GM12874 (cell line): ENCODE measurements around the gene CYP8B1.

ENCODE experiments used
- TF ChIP-seq, protein P1 (sequence below): IDR thresholded peaks from 2 replicates; pipeline ENCODE4 v1.5.1; 2011; ENCODE audit warnings: low read depth, mild to moderate bottlenecking, control low read depth, low read length, moderate library complexity; ENCODE audit not compliant: insufficient read depth

Gene CYP8B1

DNA sequence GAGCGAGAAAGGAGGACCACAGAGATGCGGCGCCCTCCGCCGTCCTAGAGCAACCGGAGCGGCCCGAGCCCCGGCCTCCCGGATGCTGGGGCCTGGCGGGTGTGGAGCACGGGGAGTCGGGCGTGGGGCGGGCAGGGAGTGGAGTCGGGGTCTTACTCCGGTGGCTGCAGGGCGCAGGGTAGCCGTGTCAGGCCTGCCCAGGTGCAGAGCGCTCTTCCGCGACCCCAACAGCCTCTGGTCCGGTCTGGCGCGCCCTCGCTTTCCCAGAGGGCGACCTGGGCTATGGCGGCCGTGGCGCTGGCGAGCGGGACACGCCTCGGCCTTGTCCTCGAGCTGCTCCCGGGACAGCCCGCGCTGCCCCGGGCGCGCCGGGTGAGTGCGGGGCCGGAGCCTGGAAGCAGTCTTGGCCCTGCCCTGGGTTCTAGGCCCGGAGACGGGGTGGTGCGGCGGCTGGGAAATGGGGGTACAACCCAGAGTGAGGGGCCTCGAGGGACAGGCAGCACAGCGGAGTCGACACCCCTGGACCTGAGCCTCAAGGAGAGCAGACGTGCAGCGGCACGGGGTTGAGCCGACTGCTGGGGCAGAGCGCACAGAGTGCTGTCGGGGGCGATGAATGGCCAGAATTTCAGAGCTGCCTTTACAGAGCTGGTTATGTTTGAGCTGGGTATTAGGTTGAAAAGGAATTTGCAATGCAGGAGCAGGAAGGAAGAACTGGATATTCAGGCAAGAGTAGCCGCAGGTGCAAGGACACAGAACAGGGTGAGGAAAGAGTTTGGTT is 30.6 kb upstream of the CYP8B1 start, which contains the start of gene ZNF662:
ZNF662 (plus strand) TSS at position 73 of the 778 bp plus-strand sequence. CDS start 1,973 bp downstream, outside the sequence.
- TF ChIP-seq, protein P1, sequence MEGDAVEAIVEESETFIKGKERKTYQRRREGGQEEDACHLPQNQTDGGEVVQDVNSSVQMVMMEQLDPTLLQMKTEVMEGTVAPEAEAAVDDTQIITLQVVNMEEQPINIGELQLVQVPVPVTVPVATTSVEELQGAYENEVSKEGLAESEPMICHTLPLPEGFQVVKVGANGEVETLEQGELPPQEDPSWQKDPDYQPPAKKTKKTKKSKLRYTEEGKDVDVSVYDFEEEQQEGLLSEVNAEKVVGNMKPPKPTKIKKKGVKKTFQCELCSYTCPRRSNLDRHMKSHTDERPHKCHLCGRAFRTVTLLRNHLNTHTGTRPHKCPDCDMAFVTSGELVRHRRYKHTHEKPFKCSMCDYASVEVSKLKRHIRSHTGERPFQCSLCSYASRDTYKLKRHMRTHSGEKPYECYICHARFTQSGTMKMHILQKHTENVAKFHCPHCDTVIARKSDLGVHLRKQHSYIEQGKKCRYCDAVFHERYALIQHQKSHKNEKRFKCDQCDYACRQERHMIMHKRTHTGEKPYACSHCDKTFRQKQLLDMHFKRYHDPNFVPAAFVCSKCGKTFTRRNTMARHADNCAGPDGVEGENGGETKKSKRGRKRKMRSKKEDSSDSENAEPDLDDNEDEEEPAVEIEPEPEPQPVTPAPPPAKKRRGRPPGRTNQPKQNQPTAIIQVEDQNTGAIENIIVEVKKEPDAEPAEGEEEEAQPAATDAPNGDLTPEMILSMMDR: no peak

DNA sequence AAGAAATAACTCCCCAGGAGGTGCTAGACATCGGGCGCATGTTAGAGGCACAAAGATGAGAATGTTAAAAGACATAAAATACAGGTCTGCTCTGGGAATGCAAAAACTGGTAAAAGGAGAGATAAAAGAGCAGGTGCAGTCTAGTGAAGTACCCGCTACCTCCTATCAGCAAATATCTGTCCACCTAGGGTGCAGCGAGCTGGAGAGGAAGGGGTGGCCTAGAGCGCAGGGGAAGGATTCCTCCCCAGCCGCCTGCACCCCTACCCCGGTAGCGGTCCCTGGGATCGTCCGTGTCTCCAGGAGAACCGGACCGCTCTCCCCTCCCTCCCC is 30.0 kb upstream of the CYP8B1 start:
- TF ChIP-seq, protein P1: no peak

DNA sequence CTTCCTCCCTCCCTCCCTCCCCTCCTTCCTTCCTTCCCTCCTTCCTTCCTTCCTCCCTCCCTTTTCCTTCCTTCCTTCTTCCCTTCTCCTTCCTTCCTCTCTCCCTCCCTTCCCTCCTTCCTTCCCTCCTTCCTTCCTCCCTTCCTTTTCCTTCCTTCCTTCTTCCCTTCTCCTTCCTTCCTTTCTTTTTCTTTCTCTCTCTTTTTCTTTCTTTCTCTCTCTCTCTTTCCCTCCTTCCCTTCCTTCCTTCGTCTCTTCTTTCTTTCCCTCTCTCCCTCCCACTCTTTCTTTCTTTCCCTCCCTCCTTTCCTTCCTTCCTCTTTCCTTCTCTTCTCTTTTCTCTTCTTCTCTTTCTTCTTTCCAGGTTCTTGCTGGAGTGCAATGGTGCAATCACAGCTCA is 28.4 kb upstream of the CYP8B1 start:
- TF ChIP-seq, protein P1: no peak

DNA sequence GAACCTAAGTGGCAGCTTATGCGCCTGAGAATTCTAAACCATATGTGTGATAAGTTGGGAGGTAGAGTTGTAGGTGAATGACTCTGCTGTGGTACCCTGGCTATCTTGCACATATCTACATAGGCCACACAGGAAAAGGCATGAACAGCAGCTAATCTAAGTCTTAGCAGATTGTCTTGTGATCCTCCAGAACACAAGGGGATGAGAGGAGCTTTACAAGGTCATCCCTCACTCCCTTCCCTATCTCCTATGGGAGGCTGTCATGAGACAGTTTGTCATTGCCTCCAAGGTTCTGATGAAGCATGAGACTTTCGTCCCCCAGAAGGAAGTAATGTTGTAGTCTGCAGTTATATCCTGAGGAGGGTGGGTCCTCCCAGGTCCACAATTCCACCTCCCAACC is 26.6 kb upstream of the CYP8B1 start:
- TF ChIP-seq, protein P1: no peak

DNA sequence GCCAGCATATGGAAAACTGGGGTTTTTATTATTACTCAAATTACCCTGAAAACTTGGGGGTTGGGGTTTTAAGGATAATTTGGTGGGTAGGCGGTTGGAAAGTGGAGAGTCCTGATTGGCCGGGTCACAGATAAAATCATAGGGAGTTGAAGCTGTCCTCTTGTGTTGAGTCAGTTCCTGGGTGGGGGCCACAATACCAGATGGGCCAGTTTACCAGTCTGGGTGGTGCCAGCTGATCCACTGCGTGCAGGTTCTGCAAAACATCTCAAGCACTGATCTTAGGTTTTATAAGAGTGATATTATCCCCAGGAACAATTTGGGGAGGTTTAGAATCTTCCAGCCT is 25.4 kb upstream of the CYP8B1 start:
- TF ChIP-seq, protein P1: no peak

DNA sequence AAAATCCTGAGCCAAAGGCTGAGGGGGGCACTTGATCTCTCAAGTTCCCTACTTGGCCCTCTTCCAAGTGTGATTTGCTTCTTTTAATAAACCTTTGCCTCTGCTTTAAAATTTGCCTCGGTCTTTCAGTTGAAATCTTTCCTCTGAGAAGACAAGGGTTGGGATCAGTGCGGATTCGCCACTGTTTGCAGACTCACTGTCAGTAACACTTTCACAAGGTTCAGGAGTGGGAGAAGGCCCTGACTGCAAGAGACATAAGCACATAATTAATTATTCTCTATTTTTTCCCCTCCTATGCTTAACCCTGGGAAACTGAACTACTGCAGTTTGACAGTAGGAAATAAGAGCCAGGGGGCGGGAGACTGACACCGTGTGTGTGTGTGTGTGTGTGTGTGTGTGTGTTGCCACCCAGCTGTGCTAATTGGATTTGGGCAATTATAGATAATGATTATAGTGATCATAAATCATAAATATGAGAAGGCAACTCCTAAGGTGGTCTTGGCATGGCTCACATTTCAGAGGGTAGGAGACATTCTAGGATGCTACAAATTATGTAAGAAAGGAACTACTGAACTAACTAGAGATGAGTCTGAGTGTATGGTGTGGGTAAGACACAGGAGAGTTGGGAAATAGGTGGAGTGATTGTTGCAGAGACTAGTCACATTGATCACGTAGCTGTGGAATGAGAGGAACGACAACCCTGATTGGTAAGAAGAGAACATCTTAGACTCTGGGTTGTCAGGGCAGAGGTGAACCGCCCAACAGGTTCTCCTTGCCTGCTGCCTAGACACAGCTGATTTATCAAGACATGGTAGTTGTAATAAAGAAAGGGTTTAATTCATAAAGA is 24.8 kb upstream of the CYP8B1 start:
- TF ChIP-seq, protein P1: no peak

DNA sequence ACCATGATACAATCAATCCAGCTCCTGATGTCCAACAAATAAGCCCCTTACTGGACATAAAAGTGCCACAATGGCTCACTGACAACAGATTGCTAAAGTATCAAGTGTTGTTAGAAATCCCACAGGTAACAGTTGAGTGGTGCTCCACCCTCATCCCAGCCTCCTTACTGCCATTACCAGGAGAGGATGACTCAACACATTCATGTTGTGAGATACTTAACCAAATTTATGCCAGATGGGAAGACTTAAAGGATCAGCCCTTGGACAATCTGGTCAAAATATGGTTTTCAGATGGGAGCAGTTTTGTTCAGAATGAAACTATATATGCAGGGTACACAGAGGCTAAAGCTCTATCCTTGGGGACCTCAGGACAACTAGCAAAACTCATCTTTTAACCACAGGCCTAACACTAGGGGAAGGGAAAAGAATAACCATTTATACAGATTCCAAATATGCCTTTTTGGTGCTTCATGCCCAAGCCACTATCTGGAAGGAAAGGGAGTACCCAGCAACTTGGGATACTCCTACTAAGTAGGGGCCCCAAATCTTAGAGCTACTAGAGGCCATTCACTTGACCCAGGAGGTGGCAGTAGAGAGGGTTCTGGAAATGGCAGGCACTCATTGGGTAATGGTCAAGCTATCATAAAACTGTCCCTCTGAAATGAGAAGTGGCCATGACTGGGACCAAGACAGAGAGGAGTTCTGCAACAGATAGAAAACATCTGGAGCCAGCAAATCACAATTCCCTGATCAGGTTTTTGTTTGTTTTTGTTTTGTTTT is 23.4 kb upstream of the CYP8B1 start:
- TF ChIP-seq, protein P1: no peak
